NCI-H748 (cell line): Measurements from ENCODE around the gene MYOZ3.

ENCODE experiments used
- DNase-seq: peaks from one replicate; lab custom pipeline; 2025; ENCODE audit not compliant: unreplicated experiment; lab: John Stamatoyannopoulos, UW

MYOZ3 gene, protein sequence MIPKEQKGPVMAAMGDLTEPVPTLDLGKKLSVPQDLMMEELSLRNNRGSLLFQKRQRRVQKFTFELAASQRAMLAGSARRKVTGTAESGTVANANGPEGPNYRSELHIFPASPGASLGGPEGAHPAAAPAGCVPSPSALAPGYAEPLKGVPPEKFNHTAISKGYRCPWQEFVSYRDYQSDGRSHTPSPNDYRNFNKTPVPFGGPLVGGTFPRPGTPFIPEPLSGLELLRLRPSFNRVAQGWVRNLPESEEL

GRCh38 chr5:150661086-150661485, at the start of gene MYOZ3:
TSS of gene MYOZ3 (plus strand) at chr5:150661251. CDS start at chr5:150662942, 1,691 bp downstream.
- DNase-seq = no peak

DNA sequence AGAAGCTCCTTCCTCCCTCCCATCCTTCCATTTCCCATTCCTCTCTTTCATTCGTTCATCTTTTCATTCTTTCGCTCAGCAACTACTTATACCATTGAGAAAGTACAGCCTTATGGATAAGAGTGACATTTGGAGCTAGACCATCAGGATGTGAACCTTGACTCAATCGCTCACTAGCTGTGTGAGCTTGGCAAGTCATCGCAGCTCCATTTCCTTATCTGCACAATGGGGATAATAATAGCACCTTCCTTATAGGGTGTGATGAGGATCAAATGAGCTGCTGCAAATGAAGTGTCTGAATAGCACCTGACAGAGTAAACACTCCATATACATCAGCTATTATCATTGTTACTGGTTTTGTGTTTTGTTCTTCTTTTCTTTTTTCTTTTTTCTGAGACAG, 48.6 kb upstream of the MYOZ3 start:
- DNase-seq = peak; percentile 74

DNA sequence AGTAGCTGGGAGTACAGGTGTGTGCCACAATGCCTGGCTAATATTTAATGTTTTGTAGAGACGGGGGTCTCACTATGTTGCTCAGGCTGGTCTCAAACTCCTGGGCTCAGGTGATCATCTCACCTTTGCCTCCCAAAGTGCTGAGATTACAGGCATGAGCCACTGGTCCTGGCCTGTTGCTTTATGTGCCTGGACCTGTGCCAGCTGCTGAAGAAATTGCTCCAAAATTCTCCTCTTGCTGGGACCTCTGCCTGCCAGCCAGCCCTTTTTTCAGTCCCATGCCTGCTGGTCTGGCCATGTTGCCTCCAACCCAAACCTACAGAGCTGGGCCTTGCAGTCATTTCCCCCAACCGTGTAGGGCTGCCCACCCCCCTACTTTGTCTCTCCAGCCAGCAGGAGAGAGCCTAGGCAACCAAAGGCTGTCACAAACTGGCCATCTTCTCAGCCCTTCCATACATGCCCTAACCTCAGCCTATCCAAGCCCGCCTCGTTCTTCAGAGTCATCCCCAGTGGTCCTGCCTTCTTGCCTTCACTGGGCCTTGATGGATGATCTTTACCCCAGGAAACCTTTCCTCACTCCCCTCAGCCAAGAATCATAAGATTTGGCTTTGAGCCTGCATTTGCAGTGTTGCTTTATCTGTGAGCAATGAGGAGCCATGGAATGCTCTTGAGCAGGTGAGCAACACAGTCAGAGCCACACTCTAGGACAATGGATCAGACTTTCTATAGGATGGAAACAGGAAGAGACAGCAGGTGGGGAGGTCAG, 48.0 kb upstream of the MYOZ3 start:
- no peak for DNase-seq

DNA sequence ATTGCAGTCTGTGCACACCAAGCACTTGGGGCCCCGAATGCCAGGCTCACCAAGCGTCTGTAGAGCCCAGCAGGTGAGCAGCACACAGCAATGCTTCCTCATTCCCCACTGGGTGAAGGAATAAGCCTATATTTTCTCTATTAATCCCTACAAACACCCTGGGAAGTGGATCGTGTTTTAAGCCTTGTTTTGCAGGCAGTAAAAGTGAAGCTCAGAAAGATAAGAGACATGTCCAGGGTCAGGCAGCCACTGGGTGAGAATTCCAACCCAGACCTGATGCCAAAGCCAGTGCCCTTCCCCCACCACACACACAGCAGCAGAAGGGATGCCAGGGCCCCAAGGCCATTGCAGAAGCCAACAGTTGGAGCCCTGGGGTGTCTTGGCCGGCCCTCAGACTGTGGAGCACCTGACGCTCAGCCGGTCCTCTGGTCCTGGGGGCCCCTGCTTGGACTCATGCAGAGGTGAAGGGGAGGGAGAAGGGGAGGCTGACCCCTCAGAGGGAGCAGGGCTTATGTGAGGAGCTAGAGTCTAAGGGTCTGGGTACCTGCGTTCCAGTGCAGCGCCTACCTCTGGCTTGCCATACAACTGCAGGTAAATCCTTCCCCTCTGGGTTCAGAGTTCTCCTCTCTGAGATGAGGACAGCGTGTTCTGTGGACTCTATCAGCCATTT, 46.9 kb upstream of the MYOZ3 start:
- DNase-seq = no peak

- no peak for DNase-seq
Measured at GRCh38 chr5:150614661-150615060, 46.4 kb upstream of the MYOZ3 start.

GRCh38 chr5:150615141-150615699, 45.8 kb upstream of the MYOZ3 start:
- DNase-seq = no peak

DNA sequence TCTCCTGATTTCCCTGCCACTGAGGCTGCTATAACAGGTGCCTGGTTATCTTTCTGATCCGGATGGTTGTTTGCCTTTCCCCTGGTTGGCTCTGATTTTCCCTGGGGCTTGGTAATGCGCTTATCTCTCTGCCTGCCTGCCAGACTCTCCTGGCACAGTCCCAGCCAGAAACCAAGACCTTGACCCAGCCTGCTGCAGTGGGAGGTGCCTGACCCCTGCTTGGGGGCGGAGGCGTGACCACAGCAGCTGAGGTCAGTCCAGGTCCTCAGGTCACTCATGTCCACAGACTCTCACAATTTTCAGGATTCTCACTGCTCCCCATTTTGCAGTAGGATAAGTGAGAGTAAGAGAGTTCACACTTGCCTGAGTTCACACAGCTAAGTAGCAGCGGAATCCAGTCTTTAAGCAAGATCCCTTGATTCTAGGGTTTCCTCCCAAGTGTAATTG, 45.0 kb upstream of the MYOZ3 start:
- no peak for DNase-seq

GRCh38 chr5:150616506-150616905, 44.5 kb upstream of the MYOZ3 start:
- DNase-seq = no peak

GRCh38 chr5:150618163-150618562, 42.9 kb upstream of the MYOZ3 start:
- DNase-seq = no peak

- DNase-seq = no peak
Measured at GRCh38 chr5:150618588-150619281, 42.3 kb upstream of the MYOZ3 start.

- no peak for DNase-seq
Measured at GRCh38 chr5:150619359-150620230, 41.5 kb upstream of the MYOZ3 start.

- DNase-seq = no peak
Measured at GRCh38 chr5:150621301-150621700, 39.8 kb upstream of the MYOZ3 start.

DNA sequence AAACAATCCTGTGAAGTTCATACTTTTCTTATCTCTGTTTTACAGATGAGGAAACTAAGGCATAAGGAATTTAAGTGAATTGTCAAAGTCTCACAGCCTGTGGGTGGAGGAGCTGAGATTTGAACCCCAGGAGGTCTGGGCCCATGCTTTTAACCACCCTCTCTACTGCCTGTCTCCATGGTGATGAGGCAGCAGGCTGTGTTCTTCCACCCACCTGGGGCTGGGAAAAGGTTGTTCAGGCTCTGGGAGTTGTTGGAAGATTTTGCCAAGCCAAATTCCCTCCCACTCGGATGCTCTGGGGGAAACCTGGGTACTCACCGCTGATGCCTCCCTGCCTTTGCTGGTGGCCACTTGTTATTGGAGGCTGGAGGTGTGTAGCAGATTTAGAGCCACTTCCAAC, 38.9 kb upstream of the MYOZ3 start:
- no peak for DNase-seq

- no peak for DNase-seq
Measured at GRCh38 chr5:150623152-150623877, 37.7 kb upstream of the MYOZ3 start.

GRCh38 chr5:150623878-150624216, 37.2 kb upstream of the MYOZ3 start:
- DNase-seq = no peak

DNA sequence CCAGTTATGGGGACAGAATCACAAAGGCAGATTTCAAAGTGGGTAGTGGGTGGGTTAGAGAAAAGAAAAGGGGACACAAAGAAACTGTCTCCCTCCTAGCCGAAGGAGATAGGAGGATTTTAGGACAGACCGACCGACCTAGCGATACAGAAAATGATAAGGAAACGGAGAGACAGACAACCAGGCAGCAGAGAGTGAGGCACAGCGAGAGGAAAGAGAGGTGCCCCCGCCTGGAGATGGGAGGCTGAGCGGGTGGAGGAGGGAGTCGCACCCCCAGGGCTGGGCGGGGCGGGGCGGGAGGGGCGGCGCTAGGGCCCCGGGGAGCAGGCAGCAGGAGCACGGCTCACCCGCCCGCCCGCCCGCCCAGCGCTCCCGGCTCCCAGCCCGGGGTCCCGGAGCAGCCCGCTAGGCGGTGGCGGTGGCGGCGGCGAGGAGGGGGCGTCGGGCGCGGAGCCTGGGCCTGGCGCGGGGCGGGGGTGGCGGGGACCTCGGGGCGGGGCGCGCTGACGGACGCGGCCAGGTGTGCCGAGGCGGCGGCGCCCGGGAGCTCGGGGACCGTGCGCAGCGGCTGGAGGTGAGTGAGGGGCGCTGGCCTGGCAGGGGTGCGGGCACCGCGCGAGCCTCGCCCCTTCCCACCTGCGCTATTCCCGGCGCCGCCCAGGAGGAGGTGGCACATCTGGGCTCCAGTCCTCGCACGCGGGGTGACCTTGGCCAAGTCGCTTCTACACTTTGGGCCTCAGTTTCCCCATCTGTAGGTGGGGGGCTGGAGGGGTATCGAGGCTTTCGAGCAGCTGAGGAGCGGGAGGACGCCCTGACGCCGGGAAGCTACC, 36.5 kb upstream of the MYOZ3 start:
- peak; percentile 33 for DNase-seq

GRCh38 chr5:150625164-150625535, 35.9 kb upstream of the MYOZ3 start:
- no peak for DNase-seq

- no peak for DNase-seq
Measured at GRCh38 chr5:150625831-150626746, 35.0 kb upstream of the MYOZ3 start.
